Panc1 (cell line): ENCODE measurements around the gene MALAT1.

Experiments
- CTCF ChIP-seq: fragments of 450-650 bp; IDR thresholded peaks from 2 replicates; pipeline ENCODE4 v1.5.1; 2017; ENCODE audit warnings: mild to moderate bottlenecking
- POLR2AphosphoS5 ChIP-seq: IDR thresholded peaks from 2 replicates; pipeline ENCODE4 v1.6.1; 2012; ENCODE audit warnings: mild to moderate bottlenecking, low read depth, low read length, moderate library complexity
- SIN3A ChIP-seq: IDR thresholded peaks from 2 replicates; pipeline ENCODE4 v1.6.1; 2012; ENCODE audit warnings: low read depth, mild to moderate bottlenecking, low read length, moderate library complexity, borderline replicate concordance; ENCODE audit not compliant: insufficient read depth

DNA sequence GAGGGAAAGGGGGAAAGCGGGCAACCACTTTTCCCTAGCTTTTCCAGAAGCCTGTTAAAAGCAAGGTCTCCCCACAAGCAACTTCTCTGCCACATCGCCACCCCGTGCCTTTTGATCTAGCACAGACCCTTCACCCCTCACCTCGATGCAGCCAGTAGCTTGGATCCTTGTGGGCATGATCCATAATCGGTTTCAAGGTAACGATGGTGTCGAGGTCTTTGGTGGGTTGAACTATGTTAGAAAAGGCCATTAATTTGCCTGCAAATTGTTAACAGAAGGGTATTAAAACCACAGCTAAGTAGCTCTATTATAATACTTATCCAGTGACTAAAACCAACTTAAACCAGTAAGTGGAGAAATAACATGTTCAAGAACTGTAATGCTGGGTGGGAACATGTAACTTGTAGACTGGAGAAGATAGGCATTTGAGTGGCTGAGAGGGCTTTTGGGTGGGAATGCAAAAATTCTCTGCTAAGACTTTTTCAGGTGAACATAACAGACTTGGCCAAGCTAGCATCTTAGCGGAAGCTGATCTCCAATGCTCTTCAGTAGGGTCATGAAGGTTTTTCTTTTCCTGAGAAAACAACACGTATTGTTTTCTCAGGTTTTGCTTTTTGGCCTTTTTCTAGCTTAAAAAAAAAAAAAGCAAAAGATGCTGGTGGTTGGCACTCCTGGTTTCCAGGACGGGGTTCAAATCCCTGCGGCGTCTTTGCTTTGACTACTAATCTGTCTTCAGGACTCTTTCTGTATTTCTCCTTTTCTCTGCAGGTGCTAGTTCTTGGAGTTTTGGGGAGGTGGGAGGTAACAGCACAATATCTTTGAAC lies 6.8 kb downstream of the MALAT1 start:
- TF ChIP-seq CTCF, result no peak
- TF ChIP-seq SIN3A, result peak; percentile 62; the same call in 1 of the 2 replicates
- TF ChIP-seq POLR2AphosphoS5, result peak; percentile 95
